H54 (cell line): ENCODE results near the gene SOX6.

ENCODE experiments used
- DNase-seq: peaks from one replicate; pipeline ENCODE4 v3.0.0; 2011; ENCODE audit warnings: low spot score, mixed read lengths; ENCODE audit not compliant: insufficient read length
- FAIRE-seq: peaks from 3 replicates; lab custom pipeline; 2011; peaks lifted over from hg19 to GRCh38; lab: Jason Lieb, UNC
- POLR2A ChIP-seq: IDR thresholded peaks from 2 replicates; pipeline ENCODE4 v1.6.1; 2011; ENCODE audit warnings: low read depth, mild to moderate bottlenecking, low read length

The SOX6 gene

GRCh38 chr11:16136792-16137390 lies 219.5 kb downstream of the SOX6 start:
- DNase-seq: no peak
- no peak for FAIRE-seq
- TF ChIP-seq POLR2A: no peak

- TF ChIP-seq POLR2A: no peak
- FAIRE-seq (no peak), DNase-seq (no peak)
Measured at GRCh38 chr11:16133867-16134266, 222.5 kb downstream of the SOX6 start.

DNA sequence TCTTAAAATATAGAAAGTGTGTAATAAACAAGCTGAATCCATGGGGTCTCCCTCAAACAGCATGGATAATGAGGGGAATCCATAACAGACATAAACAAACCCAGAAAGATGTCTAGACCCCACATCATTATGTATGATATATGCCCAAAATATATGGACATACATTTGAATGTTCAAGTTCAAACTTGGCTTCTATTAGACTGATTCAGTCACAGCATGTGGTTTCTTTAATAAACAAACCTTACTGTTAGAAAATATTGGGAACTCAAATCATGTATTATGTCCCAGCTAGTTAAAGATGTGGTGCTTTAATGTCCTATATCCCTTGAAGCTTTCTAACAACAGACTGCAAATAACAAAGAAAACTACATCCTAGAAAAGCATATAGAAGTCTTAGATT lies 228.6 kb downstream of the SOX6 start:
- no peak for TF ChIP-seq POLR2A
- DNase-seq (no peak), FAIRE-seq (no peak)

- no peak for FAIRE-seq
- no peak for DNase-seq
- no peak for TF ChIP-seq POLR2A
Measured at GRCh38 chr11:16126362-16126761, 230.0 kb downstream of the SOX6 start.

DNA sequence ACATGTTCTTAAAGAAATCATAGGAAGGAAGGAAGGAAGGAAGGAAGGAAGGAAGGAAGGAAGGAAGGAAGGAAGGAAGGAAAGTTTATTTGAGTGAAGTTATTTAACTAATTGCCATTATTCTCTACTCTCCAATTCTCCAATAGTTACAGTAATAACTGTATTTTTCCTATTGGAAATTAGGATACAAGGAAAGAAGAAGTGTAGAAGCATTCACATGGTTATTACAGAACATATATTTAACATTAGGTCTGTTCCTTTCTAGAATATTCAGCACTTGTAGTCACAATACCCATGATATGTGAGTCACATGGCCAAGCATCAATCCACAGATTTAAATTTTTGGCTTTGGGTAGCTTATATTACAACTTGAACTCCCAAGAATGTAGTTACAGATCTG lies 230.6 kb downstream of the SOX6 start:
- FAIRE-seq: no peak
- DNase-seq: no peak
- TF ChIP-seq POLR2A: no peak

GRCh38 chr11:16124390-16124789 lies 232.0 kb downstream of the SOX6 start:
- no peak for FAIRE-seq
- no peak for DNase-seq
- TF ChIP-seq POLR2A: no peak

GRCh38 chr11:16121853-16122252 lies 234.5 kb downstream of the SOX6 start:
- DNase-seq (no peak), FAIRE-seq (no peak)
- no peak for TF ChIP-seq POLR2A

- DNase-seq: no peak
- no peak for TF ChIP-seq POLR2A
- FAIRE-seq: no peak
Measured at GRCh38 chr11:16120008-16120407, 236.3 kb downstream of the SOX6 start.

- DNase-seq (no peak), FAIRE-seq (no peak)
- TF ChIP-seq POLR2A: no peak
Measured at GRCh38 chr11:16117989-16118756, 238.2 kb downstream of the SOX6 start.

DNA sequence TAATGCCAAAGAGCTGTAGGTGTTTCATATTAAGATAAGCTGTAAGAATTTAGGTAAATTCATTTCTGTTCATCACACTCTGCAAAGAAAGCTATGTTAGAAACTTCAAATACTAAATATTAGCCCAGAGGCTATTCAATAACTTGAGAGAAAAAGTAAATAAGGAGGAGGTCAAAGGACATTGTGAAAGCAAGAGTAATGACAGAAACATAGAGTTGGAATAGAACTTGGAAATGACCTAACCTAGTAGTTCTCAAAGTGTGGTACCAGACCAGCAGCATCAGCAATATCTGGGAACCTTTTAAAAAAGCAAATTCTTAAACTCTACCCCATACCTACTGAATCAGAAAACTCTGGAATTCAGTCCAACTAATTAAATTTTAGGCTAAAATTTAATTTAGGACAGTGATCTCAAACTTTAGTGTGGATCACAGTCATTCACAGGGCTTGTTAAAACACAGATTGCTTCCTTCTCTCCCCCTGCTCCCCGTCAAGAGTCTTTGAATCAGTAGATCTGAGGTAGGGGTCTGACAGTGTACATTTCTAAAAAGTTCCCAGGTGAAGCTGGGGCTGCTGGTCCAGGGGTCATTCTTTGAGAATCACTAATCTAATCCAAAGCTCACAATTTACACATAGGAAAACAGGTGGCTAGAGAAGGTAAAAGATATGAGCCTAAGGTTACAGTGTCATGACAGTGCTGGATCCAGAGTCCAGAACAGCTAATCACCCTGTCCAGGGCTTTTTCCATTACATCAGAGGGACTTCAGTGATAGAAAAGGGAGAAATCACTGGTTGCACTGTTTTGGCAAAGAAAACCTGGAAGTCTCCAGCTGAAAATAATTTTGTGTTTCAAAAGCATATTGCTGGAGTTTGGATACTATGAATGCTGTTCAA lies 241.1 kb downstream of the SOX6 start:
- TF ChIP-seq POLR2A: no peak
- FAIRE-seq: no peak
- DNase-seq: no peak

DNA sequence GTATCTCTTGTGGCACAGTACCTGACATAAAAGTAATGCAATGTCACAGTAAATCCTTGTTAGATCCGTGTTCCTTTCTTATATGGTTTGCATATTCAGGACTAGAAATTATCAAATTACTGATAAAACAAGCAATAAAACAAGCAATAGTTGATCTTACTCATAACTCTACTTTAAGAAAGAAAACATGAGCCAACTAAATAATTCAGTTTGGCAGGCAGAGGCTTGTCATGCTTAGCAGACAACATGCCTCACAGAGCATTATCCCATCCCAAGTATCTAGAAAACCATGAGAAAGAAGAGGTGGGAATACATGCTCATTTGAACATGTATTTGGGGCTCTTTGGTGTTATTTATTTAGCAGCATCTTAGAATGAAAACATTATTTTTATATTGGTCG lies 241.9 kb downstream of the SOX6 start:
- no peak for FAIRE-seq
- no peak for TF ChIP-seq POLR2A
- no peak for DNase-seq

DNA sequence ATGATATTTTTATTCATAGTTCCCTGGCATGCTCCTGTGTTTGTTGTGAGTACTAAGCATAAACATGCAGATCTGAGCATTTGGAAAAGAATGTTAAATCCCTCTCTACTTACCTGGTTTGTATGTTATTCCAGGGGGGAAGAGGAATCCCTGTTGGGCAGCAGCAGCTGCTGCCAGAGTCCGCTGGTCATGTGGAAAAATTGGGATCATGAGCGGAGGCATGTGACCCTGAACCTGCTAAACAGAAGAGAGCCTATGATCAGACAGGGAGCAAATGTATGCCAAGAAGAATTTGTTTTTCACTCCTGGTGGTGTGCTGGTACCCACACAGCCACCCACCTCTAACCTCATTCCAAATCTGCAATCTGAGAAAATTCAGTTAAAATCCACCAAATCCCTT lies 244.7 kb downstream of the SOX6 start:
- FAIRE-seq (no peak), DNase-seq (no peak)
- TF ChIP-seq POLR2A: no peak

DNA sequence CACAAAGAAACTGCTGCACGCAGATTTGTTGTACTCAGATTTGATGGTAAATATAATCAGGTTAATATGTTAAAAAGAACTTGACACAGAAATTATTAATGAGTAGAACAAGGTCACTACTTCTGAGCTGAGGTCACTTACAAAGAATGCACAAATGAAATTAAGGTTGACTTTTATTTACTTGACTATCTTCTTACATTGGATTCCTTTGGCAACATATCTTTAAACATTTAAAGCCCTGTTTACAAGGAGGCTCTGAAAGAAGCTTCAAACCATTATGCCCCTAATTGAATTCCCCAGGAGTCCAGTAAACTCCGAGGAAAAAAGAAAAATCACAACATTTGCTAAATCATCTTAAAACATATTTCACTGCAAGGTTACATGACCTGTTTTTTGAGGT lies 245.5 kb downstream of the SOX6 start:
- no peak for FAIRE-seq
- TF ChIP-seq POLR2A: no peak
- no peak for DNase-seq

GRCh38 chr11:16099343-16099900 lies 256.9 kb downstream of the SOX6 start:
- no peak for TF ChIP-seq POLR2A
- no peak for FAIRE-seq
- no peak for DNase-seq
